Measurements from ENCODE around the gene ACTN4.
"Not testable (repeated sequence)": the region's sequence is repeated elsewhere in the genome, so short reads cannot be mapped to it uniquely, and the experiment has no call there.

The ACTN4 gene

GRCh38 chr19:38647368-38647965, at the start of gene ACTN4:
Gene ACTN4 (plus strand): TSS chr19:38647649. CDS start chr19:38647746, 97 bp downstream.
- TF ChIP-seq CTCF (IDR thresholded peaks at IDR 0.05; ENCODE audit: low read depth, low read length, missing control alignments): no peak
- DNase-seq: peak; percentile 97
- Histone ChIP-seq H3K4me3 (ENCODE audit: low read depth, low read length) (peak within 1 kb of the TSS; percentile 94), H3K36me3 (replicated peaks) (no peaks in the 10 kb centered on the region), H3K27me3 (replicated peaks) (no peaks in the 10 kb centered on the region), H3K27ac (peak within 1 kb of the TSS; percentile 33)
- in situ Hi-C loops (cut with HindIII; ENCODE audit: low pct_ligation_motif_present, low sequenced_read_pairs): no loop called here

- TF ChIP-seq CTCF (IDR thresholded peaks at IDR 0.05; ENCODE audit: low read depth, low read length, missing control alignments): no peak
- H3K4me3 ChIP-seq (ENCODE audit: low read depth, low read length): no peak overlapping the region
- in situ Hi-C loops (cut with HindIII; ENCODE audit: low pct_ligation_motif_present, low sequenced_read_pairs): no loop called here
- no peaks in the 10 kb centered on the region for H3K36me3 ChIP-seq (replicated peaks)
- no peak overlapping the region for H3K27ac ChIP-seq
- DNase-seq: no peak
- H3K27me3 ChIP-seq (replicated peaks): no peaks in the 10 kb centered on the region
These were observed 47.7 kb upstream of the ACTN4 start for GRCh38 chr19:38599722-38600121.

- H3K4me3 ChIP-seq (ENCODE audit: low read depth, low read length); DNase-seq; H3K27me3 ChIP-seq (replicated peaks); in situ Hi-C loops (cut with HindIII; ENCODE audit: low pct_ligation_motif_present, low sequenced_read_pairs); H3K36me3 ChIP-seq (replicated peaks); H3K27ac ChIP-seq: not testable (repeated sequence)
These were observed 44.6 kb upstream of the ACTN4 start for GRCh38 chr19:38602856-38603255.

GRCh38 chr19:38606131-38606530, 41.3 kb upstream of the ACTN4 start:
- in situ Hi-C loops (cut with HindIII; ENCODE audit: low pct_ligation_motif_present, low sequenced_read_pairs): no loop called here
- no peak overlapping the region for H3K27ac ChIP-seq
- no peaks in the 10 kb centered on the region for H3K36me3 ChIP-seq (replicated peaks)
- no peak overlapping the region for H3K4me3 ChIP-seq (ENCODE audit: low read depth, low read length)
- DNase-seq: no peak
- TF ChIP-seq CTCF (IDR thresholded peaks at IDR 0.05; ENCODE audit: low read depth, low read length, missing control alignments): no peak
- H3K27me3 ChIP-seq (replicated peaks): no peaks in the 10 kb centered on the region

- TF ChIP-seq CTCF (IDR thresholded peaks at IDR 0.05; ENCODE audit: low read depth, low read length, missing control alignments): no peak
- in situ Hi-C loops (cut with HindIII; ENCODE audit: low pct_ligation_motif_present, low sequenced_read_pairs): no loop called here
- H3K27ac ChIP-seq: no peak overlapping the region
- no peak overlapping the region for H3K4me3 ChIP-seq (ENCODE audit: low read depth, low read length)
- no peaks in the 10 kb centered on the region for H3K36me3 ChIP-seq (replicated peaks)
- H3K27me3 ChIP-seq (replicated peaks): no peaks in the 10 kb centered on the region
- no peak for DNase-seq
These were observed 33.2 kb upstream of the ACTN4 start for GRCh38 chr19:38614289-38614688.

GRCh38 chr19:38615007-38615581, 32.4 kb upstream of the ACTN4 start:
- H3K4me3 ChIP-seq (ENCODE audit: low read depth, low read length): no peak overlapping the region
- H3K27me3 ChIP-seq (replicated peaks): no peaks in the 10 kb centered on the region
- H3K36me3 ChIP-seq (replicated peaks): no peaks in the 10 kb centered on the region
- in situ Hi-C loops (cut with HindIII; ENCODE audit: low pct_ligation_motif_present, low sequenced_read_pairs): no loop called here
- no peak for DNase-seq
- H3K27ac ChIP-seq: no peak overlapping the region
- no peak for TF ChIP-seq CTCF (IDR thresholded peaks at IDR 0.05; ENCODE audit: low read depth, low read length, missing control alignments)

Data from brain microvascular endothelial cell (primary cell).